Lower lobe of right lung (tissue), 2 donors: Measurements from ENCODE around the gene ENTPD7. TPM values are rescaled to one million over a fixed set of nuclear protein-coding genes. Genes with fewer than 3 reads are reported as not detected.

ENCODE experiments used
- ATAC-seq, 2 donors: fragments of 200-7000 bp; cut with Tn5 transposase; one replicate each; pipeline ENCODE4 v1.9.1; 2020 to 2022; ENCODE audit warnings: mild to moderate bottlenecking in 2 of 2, moderate library complexity in 2 of 2
- DNase-seq: peaks from one replicate; pipeline ENCODE4 v3.0.0-alpha.2; 2020
- H3K27ac ChIP-seq: fragments of 200-600 bp; one replicate; pipeline ENCODE4 v1.8.0; 2022
- H3K27me3 ChIP-seq: fragments of 200-600 bp; one replicate; pipeline ENCODE4 v1.8.0; 2022; ENCODE audit warnings: low read depth
- H3K36me3 ChIP-seq: fragments of 200-600 bp; one replicate; pipeline ENCODE4 v1.8.0; 2022; ENCODE audit warnings: mild to moderate bottlenecking
- H3K4me1 ChIP-seq: fragments of 200-600 bp; one replicate; pipeline ENCODE4 v1.8.0; 2022
- H3K4me3 ChIP-seq: fragments of 200-600 bp; one replicate; pipeline ENCODE4 v1.8.0; 2022; ENCODE audit warnings: mild to moderate bottlenecking
- H3K9me3 ChIP-seq: fragments of 200-600 bp; one replicate; pipeline ENCODE4 v1.8.0; 2022
- CTCF ChIP-seq: fragments of 200-600 bp; IDR thresholded peaks from one replicate; pipeline ENCODE4 v1.8.0; 2022; ENCODE audit warnings: antibody characterized with exemption, mild to moderate bottlenecking
- intact Hi-C: fragments of 100-400 bp; cut with DNase I; formaldehyde crosslinking; loops from one replicate; pipeline ENCODE4 v1.11.0; 2022
- total RNA-seq: library from RNA; stranded (reverse); fragmentation: NEBNext Ultra II Directional; extraction: Animal tissue kit (Norgen Biotek cat#: 25700); gene quantifications from one replicate; pipeline ENCODE4 v1.2.1, GENCODE V29; 2021
- donor health status: DM: no; HTN: yes; CAD: no; lungs with severe emphysema.

ENTPD7 gene
- total RNA-seq, 1 donor from 2014 or later, result 8.1 TPM

GRCh38 chr10:99693933-99694583, 34.7 kb downstream of the ENTPD7 start:
- intact Hi-C loops, result no loop called here
- TF ChIP-seq CTCF, result no peak
- ATAC-seq (no peak), DNase-seq (no peak)
- Histone ChIP-seq H3K27ac (no peak overlapping the region), H3K4me1 (no peaks in the 10 kb centered on the region), H3K4me3 (no peak overlapping the region), H3K36me3 (peaks cover 93% of the 10 kb centered on the region), H3K9me3 (no peaks in the 10 kb centered on the region), H3K27me3 (no peaks in the 10 kb centered on the region)

- no peak for ATAC-seq
- Histone ChIP-seq H3K4me1 (no peaks in the 10 kb centered on the region), H3K9me3 (no peaks in the 10 kb centered on the region), H3K27me3 (no peaks in the 10 kb centered on the region), H3K27ac (no peak overlapping the region), H3K4me3 (no peak overlapping the region), H3K36me3 (peaks cover 91% of the 10 kb centered on the region)
- TF ChIP-seq CTCF, result no peak
- no peak for DNase-seq
- intact Hi-C loops, result no loop called here
These were observed 36.5 kb downstream of the ENTPD7 start for GRCh38 chr10:99695761-99696160.

- H3K27ac ChIP-seq, result no peak overlapping the region
- ATAC-seq (no peak), DNase-seq (no peak)
- no peak overlapping the region for H3K4me3 ChIP-seq
- no peaks in the 10 kb centered on the region for H3K27me3 ChIP-seq
- peaks cover 89% of the 10 kb centered on the region for H3K36me3 ChIP-seq
- no peaks in the 10 kb centered on the region for H3K4me1 ChIP-seq
- TF ChIP-seq CTCF, result no peak
- intact Hi-C loops, result no loop called here
- no peaks in the 10 kb centered on the region for H3K9me3 ChIP-seq
These were observed 39.3 kb downstream of the ENTPD7 start for GRCh38 chr10:99698504-99699080.

- intact Hi-C loops, result no loop called here
- no peaks in the 10 kb centered on the region for H3K9me3 ChIP-seq
- H3K27ac ChIP-seq, result no peak overlapping the region
- no peak for DNase-seq
- peaks cover 94% of the 10 kb centered on the region for H3K36me3 ChIP-seq
- no peak overlapping the region for H3K4me3 ChIP-seq
- H3K27me3 ChIP-seq, result no peaks in the 10 kb centered on the region
- ATAC-seq, result no peak
- no peaks in the 10 kb centered on the region for H3K4me1 ChIP-seq
- no peak for TF ChIP-seq CTCF
These were observed 41.3 kb downstream of the ENTPD7 start for GRCh38 chr10:99700649-99701048.

- TF ChIP-seq CTCF, result no peak
- Histone ChIP-seq H3K4me3 (no peak overlapping the region), H3K9me3 (no peaks in the 10 kb centered on the region), H3K27me3 (no peaks in the 10 kb centered on the region), H3K27ac (no peak overlapping the region), H3K4me1 (no peaks in the 10 kb centered on the region), H3K36me3 (peaks cover 72% of the 10 kb centered on the region)
- intact Hi-C loops, result no loop called here
- DNase-seq (no peak), ATAC-seq (no peak)
These were observed 49.2 kb downstream of the ENTPD7 start for GRCh38 chr10:99708428-99709012.
